ELF-1 (cell line): ENCODE data around the gene SCFD2.

Source experiments
- DNase-seq: peaks from one replicate; pipeline ENCODE4 v3.0.0-alpha.2; 2016; ENCODE audit warnings: low read depth, low spot score

SCFD2 gene

GRCh38 chr4:52987392-52988056, 378.3 kb downstream of the SCFD2 start:
- DNase-seq, result no peak

GRCh38 chr4:52984462-52984881, 381.4 kb downstream of the SCFD2 start:
- no peak for DNase-seq

GRCh38 chr4:52983563-52984303, 382.1 kb downstream of the SCFD2 start:
- no peak for DNase-seq

GRCh38 chr4:52982946-52983340, 382.9 kb downstream of the SCFD2 start:
- DNase-seq, result no peak

- DNase-seq, result no peak
Measured at GRCh38 chr4:52982255-52982945, 383.5 kb downstream of the SCFD2 start.

GRCh38 chr4:52979821-52980590, 385.9 kb downstream of the SCFD2 start:
- no peak for DNase-seq

GRCh38 chr4:52979020-52979419, 386.8 kb downstream of the SCFD2 start:
- no peak for DNase-seq

- DNase-seq, result no peak
Measured at GRCh38 chr4:52977252-52977651, 388.6 kb downstream of the SCFD2 start.

- DNase-seq, result no peak
Measured at GRCh38 chr4:52976523-52977230, 389.2 kb downstream of the SCFD2 start.

- DNase-seq, result no peak
Measured at GRCh38 chr4:52968691-52969090, 397.2 kb downstream of the SCFD2 start.

GRCh38 chr4:52968241-52968640, 397.6 kb downstream of the SCFD2 start:
- no peak for DNase-seq

GRCh38 chr4:52966781-52967180, 399.1 kb downstream of the SCFD2 start:
- DNase-seq, result no peak

- no peak for DNase-seq
Measured at GRCh38 chr4:52966172-52966571, 399.7 kb downstream of the SCFD2 start.

- DNase-seq, result no peak
Measured at GRCh38 chr4:52964561-52965101, 401.2 kb downstream of the SCFD2 start.

GRCh38 chr4:52964011-52964410, 401.9 kb downstream of the SCFD2 start:
- DNase-seq, result no peak

GRCh38 chr4:52962721-52963120, 403.1 kb downstream of the SCFD2 start:
- no peak for DNase-seq

GRCh38 chr4:52961666-52962412, 404.0 kb downstream of the SCFD2 start:
- no peak for DNase-seq

- no peak for DNase-seq
Measured at GRCh38 chr4:52959541-52959940, 406.3 kb downstream of the SCFD2 start.

GRCh38 chr4:52957835-52958631, 407.8 kb downstream of the SCFD2 start:
- DNase-seq, result no peak
